Activated T-cell treated with anti-CD3 and anti-CD28 coated beads for 4 hours (primary cell): ENCODE results near the gene SH3RF3.

Experiments used
- DNase-seq: peaks from one replicate; pipeline ENCODE4 v3.0.0-alpha.2; 2020

Gene SH3RF3

DNA sequence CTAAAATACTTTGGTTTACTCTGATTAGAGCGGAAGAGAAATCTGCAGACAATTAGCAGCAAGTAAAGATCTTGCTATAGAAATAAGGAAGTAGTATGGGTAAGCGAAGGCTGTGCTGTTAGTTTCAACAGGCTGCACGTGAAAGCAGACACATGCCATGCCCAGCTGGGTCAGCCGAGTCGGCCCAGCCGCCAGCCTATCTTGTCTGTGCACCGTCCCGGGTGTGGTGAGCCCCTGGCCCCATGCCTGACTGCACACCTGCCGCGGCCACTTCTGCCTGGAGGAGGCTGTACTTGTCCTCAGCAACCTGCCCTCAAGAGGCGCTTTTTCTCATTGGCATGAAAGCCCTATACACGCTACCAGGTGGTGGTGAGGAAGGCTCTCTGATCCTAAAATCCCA is 299.3 kb downstream of the SH3RF3 start:
- no peak for DNase-seq

DNA sequence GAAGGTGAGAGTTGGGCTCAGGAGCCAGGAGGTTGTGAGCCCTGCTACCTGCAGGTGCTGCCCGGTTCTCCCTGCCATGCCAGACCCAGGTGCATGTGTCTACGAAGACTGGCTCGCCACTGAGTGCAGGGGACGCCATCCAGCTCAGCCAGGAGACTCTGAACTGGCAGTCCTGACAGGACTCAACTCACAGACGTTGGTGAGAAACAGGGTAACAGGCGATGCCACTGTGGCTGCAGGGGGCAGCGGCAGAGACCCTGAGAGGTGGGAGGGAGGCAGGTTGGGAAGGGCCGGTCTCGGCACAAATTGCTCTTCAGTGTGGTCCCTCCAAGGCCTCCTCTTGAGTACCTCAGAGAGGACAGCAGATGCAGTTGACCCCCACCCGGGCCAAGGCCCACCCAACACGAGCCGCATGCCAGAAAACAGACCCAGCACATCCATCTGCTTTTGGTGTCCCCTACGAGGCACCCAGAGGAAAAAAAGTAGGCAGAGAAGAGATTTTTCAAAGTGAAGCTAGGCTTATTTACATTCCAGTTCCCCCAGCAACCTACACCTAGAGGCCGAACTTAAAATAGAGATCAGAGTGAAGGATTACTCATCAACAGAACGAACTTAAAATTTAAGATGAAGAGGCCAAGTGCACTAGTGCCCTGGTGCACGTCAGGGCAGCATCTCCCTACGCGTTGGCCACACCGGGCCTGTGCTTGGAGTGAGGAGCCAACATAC is 300.0 kb downstream of the SH3RF3 start:
- DNase-seq, result no peak

DNA sequence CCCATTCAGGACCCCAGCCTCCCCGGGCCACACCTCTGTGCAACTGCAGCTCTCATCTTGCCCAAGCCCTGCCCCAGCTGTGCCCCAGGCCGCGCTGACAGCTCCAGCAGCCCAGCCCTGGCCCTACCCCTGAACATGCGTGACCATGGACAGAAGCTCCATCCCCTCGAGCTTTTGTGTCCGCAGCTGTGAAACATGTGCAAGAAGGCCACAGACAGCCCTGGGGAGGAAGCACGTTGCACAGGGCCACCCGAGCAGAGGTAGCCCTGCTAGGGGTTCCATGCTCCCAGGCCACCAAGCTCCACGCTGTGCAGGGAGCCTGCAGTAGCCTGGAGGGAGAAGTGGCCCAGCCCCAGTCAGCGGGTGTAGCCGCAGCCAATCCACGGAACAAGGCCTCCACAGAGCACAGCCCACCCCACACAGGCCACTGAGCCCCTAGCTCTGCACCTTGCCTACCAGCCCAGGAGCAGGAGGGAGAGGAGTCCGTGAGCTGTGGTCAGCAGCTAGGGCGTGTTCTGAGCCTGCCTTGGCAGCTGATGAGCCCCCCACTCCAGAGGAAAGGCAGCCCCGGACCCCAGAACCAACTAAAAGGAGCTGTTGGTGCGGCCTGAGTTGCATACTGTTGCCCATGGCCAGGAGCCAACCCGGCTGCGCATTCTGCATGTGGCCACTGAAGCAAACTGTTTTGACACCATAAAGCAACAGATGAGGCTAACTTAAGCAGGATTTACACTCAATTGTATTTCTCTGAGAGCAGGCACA is 300.7 kb downstream of the SH3RF3 start:
- DNase-seq, result no peak

DNA sequence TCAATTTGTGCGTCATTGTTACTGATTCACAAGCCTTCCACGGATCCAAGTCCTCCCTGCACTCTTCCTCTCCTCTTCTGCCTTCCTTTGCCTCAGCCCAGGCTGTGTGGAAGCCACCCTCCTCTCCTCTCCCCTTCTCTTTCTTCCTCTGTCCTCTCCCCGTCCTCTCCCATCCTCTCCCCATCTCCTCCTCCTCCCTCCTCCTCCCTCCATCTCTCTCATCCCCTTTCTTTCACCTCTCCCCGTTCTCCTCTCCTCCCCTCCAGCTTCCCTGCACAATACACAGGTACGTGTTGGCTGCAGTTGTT is 301.3 kb downstream of the SH3RF3 start:
- no peak for DNase-seq

DNA sequence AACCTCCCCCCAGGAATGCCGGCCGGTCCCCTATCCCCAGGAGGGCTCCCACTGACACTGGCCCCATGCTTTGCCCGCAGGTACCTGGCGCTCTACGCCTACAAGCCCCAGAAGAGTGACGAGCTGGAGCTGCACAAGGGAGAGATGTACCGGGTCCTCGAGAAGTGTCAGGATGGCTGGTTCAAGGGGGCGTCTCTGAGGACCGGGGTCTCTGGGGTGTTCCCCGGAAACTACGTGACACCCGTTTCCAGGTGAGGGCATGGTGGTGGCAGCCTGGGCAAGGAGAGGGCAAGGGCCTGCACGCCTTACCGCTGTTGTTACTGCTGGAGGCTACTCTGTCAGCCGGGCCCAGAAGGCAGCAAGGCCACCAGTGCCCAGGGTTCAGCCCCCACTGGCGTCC is 303.4 kb downstream of the SH3RF3 start:
- DNase-seq, result no peak

DNA sequence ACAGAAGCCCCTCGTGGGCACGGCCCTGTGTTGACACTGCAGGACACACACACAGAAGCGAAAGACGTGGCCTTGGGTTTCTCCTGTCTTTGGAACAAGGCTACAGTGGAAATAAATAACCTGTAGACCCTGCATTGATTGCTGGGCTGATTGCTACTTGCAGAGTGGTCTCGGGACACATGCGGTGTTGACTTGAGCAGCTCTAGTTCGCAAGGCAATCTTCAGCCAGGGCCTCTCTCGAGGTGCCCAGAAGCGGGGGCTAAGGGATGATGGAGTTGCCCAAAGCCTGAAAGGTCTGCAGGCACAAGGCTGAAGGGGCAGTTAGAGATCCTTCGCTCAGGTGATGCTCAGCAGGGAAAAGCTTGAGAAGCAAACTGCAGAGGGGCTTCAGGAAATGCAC is 304.5 kb downstream of the SH3RF3 start:
- no peak for DNase-seq

DNA sequence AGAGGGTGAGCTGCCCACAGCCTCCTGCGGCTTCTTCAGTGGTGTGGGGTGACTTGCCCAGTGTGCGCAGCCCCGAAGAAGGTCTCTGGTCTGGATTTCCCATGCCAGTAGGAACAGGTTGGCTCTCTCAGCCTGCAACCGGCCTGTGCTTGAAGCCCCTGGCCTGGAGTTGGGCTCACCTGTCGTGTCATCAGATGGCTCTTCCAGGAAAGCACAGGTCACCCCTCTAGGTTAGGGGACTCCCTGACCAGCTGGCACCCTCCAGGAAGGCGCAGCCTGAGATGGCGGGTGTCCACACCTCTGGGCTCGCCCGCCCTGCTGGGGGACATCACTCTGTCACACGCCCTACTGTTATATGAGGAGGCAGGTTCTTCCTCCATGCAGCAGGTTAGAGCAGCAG is 304.9 kb downstream of the SH3RF3 start:
- no peak for DNase-seq

DNA sequence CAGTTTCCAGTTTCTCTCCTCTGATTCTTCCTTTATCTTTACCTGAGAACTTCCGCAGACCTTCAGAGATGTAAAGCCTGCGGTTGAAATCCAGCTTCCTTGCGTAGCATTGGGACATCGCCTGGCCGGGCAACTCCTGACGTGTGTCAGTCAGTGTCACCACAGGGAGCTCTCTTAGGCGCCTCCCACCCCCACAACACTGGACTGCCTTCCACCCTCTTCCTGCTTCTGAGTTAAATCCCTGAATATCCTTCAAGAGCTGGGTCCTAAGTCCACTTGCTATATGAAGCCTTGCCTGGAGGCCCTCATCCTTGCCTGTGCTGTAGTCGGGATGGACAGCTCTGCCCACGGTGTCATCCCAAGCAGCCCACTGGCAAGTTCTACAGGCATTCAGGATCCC is 305.3 kb downstream of the SH3RF3 start:
- DNase-seq, result no peak

DNA sequence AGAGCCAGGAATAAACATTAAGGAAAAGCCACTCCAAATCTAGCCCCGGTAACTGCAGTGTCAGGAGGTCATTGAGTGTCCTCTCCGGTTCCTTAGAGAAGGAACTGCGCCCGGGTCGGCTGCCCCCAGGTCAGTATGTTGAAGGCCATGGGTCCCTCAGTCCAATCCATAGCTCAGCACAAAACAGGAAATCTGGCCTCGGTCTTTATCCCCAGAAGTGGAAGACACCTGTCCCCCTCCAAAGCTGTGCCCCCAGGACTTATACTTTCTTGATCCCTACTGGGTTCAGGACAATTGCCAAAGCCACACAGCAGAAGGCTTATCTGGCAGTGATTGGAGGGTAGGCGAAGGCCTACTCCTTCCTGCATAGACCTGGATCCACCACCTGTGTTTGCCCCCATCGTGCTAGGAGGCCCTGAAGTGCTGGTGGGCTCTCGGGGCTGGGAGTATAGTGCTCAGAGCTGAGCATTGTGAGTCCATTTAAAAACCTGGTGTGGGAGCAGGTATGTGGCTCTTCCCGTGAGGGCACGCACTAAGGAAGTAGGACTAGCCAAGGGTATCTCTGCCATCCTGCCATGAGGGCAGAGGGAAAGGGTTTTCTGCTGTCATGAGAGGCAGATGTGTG is 306.2 kb downstream of the SH3RF3 start:
- DNase-seq, result no peak

DNA sequence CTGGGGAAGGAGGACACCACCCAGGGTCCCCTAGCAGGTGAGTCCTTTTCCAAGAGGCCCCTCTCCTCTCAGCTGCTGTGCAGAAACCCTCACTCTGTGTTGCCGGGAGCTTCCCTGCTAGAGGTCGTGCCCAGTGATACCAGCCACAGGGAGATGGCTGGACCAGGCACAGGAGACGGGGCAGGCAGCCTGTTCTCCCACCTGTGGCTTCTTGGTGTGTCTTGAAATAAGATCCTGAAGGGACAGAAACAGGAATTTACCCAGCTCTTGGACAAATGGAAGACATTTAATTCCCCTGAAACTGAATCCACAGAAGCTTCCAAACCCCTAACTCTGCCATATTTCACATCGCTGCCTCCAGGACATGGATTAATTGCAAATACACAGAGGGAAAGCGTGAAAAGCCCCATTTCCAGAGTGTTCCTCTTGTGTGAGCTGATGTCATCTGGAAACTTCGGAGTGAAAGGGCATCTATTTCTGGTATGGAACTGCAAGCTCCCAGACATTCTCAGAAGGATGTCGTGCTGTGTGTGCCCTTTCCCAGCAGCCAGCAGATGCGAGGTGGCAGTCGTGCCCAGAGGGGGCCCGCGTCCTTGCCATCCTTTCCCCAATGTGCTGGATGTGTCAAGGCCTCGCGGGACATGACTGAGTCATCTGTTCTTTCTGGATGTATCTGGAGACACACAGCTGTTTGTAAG is 307.0 kb downstream of the SH3RF3 start:
- DNase-seq, result no peak

DNA sequence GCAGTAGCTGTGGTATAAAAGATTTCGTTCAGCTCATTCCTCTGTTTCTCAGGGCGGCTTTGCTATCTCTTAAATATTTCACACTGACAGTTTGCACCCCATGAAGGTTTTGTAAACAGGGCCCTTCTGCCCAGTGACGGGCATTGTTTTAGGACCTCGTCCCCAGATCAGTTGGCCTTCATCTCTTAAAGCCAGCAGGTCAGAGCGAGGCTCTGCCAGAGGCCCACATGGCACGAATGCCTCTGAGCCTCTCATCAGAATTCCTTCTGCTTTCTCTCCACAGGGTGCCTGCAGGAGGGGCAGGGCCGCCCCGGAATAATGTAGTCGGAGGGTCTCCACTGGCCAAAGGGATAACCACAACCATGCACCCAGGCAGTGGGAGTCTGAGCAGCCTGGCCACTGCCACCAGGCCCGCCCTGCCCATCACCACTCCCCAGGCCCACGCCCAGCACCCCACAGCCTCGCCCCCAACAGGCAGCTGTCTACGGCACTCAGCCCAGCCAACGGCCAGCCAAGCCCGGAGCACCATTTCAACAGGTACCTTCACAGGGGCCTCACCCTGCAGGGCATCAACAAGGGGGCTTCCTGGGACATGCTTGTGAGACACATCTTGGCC is 307.7 kb downstream of the SH3RF3 start:
- no peak for DNase-seq

DNA sequence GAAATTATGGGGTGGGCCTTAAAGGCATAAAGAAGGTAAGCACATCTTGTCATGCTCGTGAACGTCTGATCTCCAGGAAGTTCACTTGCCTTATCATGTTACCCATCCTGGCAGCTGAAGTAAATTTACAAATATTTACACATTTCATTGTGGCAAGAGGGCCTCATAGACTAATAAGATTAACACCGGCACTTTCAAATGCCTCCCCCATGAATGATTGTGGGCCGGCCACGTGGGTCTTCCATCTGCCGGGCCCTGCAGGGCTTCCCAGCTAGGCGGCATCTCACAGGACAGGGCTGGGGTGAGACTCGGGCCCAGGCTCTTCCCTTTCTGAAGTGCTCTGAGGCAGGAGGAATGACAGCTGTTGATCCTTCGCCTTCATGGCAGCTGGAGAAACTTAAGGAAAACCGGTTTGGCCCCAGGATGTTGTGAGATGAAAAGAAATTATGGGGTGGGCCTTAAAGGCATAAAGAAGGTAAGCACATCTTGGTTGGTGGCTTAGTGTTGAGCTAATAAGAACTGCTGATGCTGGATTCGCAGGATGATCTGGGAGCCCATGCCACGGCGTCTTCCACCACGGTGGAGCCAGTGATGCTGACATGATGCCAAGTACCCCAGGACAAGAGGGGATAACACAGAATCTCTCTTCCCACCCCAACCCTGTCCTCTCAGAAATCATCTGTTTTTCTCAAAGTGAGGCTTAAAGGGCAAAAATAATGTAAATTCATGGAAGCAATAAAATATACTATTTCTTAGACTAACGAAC is 308.5 kb downstream of the SH3RF3 start:
- no peak for DNase-seq

DNA sequence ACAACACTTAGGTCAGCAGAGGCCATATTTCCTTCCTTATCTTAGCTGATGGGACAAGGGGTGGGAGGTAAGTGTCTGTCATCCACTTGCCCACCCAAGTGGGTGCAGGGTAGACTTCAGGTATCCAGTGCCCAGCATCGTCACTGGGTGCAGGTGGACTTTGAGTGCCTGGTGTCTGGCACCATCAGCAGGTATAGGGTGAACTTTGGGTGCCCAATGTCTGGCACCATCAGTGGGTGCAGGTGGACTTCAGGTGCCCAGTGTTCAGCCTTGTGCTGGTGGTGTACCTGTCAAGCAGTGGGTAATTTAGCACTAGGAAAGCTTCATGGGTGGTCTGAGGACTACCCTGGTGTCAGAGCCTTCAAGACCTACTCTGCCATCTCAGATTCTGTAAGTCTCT is 309.1 kb downstream of the SH3RF3 start:
- DNase-seq, result no peak

DNA sequence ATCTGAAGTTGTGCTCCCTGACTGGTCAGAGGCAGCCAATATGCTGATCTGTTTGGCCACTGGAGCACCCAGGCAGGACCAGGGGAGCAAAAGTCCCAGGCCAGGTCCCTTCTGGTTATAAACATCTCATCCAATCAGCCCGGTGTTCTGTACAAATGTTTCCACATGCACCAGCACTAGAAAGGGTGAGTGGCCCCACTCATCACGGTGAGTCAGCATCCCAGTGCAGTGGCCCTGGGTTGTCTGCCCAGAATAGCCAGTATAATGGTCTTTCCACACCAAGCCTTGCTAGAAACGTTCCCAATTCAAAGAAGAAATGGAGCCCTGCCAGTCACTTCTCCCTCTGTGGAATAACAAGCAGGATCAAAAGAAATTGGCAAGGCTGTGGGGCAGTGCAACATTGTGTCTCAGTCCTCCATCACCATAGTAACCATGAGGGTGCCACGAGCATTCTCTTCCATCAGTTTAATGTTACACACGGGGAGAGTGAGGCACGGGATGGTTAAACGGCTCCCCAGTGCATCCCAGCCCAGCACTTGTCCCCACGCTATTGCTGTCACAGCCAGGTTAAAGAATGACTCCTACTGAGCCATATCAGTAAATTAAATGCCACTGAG is 309.9 kb downstream of the SH3RF3 start:
- no peak for DNase-seq

DNA sequence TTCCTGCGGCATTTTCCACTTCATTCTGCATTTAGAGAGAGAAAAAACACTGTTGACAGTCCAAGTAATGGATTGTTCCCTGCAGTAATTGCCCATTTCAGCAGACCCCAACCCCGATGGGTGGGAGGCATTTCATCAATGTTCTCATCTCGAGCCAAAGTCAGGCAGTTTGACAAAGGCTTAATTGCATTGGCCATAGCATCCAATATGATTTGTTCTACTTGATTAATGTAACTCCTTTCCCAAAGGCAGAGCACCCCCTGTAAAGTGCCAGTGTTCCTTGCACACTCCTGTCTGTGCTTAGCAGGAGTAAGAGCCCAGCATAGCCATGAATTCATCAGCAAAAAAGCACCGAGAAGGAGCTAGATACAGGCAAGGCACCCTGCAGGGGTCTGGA is 310.4 kb downstream of the SH3RF3 start:
- no peak for DNase-seq

DNA sequence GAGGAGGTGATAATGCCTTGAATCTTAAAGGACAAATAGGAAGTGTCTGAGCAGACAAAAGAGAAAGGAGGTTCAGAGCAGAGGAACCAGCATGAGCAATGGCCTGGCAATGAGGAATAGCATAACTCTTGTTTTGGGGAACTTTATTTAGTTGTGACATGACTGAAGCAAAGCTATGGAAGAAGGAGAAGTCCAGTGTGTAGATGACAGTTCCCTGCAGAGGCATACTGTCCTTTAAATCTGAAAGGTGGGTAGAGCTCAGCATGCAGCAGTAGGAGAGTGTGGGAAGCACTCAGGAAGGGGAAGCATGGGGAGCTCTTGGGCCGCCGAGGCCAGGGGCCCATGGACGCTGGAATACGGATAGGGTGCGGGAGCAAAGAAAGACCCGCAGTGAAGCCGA is 311.0 kb downstream of the SH3RF3 start:
- no peak for DNase-seq

DNA sequence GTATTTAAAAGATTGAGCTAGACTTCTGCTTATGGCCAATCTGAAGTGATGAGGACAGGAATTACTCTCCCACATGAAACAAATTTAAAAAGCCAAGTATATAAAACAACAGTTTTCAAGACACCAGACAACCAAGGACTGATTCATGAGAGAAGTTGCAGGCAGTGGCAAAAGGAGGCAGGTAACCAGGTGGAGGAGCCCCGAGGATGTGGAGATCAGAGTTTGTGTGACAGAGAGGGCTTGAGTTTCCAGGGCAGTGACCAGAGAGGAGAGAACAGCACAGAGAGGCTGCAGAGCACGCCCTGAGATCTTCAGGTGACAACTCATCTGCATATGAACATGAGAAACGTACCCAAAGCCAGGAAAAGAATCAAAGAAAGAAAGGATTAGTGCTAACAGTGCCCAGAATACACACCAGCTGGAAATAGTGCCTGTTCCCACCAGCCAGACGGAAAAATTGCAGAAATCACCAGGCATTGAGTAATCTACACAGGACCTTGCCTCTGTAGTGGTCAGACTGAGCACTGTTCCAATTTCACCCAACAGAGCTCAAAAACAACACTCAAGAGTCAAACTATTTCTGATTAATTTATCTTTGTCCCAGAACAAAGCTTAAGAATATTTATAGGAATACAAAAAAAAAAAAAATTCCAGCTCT is 311.6 kb downstream of the SH3RF3 start:
- DNase-seq, result no peak

DNA sequence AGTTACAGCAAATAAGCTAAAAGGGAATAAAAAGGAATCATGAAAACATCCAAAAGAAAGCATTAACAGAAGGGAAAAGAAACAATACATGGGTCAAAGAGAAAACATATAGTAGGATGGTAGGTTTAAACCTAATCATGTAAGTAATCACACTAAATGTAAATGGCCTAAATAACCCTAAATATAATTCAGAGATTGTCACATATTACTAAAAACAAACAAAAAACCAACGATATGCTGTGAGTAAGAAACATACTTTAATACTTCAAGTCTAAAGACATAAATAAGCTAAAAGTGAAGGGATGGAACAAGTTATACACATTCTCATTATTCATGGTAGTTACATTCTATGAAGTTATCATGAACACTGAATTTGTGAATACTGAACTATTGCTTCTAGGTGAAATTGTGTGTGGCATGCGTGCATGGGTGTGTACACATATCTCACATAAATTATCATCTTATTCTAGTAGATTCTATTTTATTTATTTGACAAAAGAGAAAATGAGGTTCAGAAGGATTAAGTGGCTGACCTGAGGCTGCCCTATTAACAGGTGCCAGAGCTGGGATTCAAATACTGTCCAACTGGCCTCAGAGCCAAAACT is 313.8 kb downstream of the SH3RF3 start:
- no peak for DNase-seq

DNA sequence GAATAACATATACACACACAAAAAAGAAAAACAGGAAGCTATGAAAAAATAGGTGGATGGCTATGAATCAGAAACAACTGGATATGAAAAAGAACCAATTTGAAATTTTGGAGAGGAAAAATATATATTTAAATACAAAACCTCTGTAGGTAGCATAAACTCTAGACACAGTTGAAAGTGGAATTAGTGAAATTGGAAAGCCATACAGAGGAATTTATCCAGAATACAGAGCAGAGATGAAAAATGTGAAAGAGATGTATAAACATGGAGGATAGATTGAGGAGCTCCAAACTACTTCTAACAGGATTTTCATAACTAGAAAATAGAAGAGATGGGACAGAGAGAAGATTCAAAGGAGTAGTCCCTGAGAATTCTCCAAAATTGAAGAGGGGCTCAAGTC is 315.9 kb downstream of the SH3RF3 start:
- DNase-seq, result no peak

DNA sequence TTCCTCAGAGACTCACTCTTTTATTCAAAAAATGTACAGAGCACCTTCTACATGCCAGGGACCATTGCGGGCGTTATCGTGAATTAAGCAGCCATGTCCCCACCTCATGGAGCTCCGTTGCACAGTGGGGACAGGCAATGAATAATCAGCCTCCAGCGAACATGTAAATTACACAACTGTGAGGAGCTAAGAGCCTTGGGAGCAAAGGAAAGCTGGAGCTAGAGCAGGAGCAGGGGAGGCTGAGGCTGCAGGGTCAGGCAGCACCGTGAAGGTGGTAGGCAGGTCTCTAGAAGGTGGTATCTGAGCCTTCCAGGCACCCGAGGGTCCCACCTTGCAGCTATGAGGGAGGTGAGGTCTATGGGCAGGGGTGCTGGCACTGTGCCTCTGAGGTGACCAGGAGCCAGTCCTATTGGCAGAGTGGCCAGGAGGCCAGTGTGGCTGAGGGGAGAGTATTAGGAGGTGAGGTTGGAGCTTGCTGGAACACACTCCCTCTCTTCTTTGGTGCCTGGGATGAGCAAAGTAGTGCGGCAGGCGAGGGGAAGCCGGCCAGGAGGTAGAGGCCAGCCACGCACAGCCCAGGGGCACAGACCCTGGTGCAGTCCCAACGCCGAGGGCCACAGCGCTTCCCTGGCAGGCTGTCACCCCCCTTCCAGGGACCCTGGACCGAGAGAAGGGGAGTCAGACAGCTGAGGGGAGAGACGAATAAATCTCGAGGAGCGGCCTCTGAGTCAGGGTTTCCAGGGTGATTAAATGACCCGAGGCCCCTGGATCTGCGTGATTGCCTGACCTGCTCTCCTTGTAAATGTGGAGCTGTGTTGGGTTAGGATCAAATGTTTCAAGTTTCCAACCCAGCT is 317.5 kb downstream of the SH3RF3 start:
- no peak for DNase-seq
